NK-92 treated with Interleukin-12 subunit alpha and Interleukin-12 subunit beta, amount 100 ng/mL, for 24 hours (cell line): ENCODE data around the gene LSM5.
A peak's percentile ranks its signal among the peaks of the same experiment; 100 is the strongest.
"Not testable (repeated sequence)": the region's sequence is repeated elsewhere in the genome, so short reads cannot be mapped to it uniquely, and the experiment has no call there.

Experiments used
- DNase-seq: peaks from one replicate; lab custom pipeline; 2025; lab: John Stamatoyannopoulos, UW

The LSM5 gene

GRCh38 chr7:32502728-32503127, 12.5 kb upstream of the LSM5 start:
- DNase-seq: no peak

- no peak for DNase-seq
Observed at GRCh38 chr7:32501522-32501921, 11.3 kb upstream of the LSM5 start.

DNA sequence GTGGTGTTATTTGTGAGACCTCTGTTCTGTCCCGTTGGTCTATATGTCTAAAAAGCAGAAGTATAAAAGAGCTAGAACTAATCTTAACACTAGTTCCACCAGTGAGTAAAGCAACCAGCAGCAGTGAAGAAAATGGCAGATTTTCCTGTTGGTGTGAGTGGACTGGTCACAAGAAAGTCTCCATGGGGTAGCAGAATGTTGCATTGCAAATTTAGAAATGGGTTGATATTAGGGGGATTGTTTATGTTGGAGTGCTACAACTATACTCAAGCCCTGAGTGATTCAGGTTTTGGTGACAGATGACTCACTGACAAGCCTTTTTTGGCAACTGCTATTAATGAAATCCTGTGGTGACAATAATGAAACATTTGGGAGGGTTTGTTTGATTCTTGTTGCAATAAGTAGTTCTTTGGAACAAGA, 10.8 kb upstream of the LSM5 start:
- no peak for DNase-seq

DNA sequence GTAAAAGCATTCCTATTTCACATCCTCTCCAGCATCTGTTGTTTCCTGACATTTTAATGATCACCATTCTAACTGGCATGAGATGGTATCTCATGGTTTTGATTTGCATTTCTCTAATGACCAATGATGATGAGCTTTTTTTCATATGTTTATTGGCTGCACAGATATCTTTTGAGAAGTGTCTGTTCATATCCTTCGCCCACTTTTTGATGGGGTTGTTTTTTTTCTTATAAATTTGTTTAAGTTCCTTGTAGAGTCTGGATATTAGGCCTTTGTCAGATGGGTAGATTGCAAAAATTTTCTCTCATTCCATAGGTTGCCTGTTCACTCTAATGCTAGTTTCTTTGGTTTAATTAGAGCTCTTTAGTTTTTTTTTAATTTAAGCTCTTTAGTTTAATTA, 10.0 kb upstream of the LSM5 start:
- not testable (repeated sequence) for DNase-seq

DNA sequence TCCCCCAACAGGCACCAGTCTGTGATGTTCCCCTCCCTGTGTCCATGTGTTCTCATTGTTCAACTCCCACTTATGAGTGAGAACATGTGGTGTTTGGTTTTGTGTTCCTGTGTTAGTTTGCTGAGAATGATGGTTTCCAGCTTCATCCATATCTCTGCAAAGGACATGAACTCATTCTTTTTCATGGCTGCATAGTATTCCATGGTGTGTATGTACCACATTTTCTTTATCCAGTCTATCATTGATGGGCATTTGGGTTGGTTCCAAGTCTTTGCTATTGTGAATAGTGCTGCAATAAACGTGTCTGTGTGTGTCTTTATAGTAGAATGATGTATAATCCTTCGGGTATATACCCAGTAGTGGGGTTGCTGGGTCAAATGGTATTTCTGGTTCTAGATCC, 9.6 kb upstream of the LSM5 start:
- DNase-seq: not testable (repeated sequence)

- DNase-seq: no peak
Observed at GRCh38 chr7:32496052-32496813, 6.1 kb upstream of the LSM5 start.

DNA sequence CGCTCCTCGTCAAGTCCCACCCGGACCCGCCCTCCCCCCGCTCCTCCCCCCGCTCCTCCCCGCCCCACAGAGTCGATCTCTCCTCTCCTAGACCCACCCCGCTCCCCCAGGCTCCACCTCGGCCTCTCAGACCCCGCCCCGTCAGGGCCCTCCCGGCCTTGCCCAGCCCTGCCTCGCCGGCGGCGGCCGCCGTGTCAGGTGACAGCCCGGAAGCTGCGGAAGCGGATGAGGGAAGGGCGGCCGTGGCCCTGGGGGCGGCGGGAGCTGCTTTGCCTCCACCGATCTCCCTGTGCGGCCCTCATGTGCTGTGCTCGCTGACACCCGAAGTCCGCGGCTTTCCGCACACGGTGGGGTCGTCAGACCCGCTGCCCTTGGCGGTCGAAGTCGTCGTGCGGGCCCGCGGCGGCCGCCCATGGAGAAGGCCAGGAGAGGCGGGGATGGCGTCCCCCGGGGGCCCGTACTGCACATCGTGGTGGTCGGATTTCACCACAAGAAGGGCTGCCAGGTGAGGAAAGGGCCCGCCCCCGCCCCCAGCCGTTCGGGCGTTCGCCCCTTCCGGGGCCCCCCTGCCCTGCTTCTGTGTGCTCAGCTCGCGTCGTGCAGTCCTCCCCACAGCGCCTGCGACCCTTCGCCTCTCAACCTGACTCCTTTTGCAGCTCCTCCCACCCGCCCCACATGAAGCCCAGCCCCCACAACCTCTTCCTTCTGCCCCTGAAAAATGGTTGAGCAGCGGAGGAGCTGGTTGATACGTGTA, 5.3 kb upstream of the LSM5 start, which contains the start of gene AVL9:
Gene AVL9 (plus strand): TSS at position 192 of the 754 bp plus-strand sequence. CDS start 221 bp downstream, at position 413.
- DNase-seq: peak; percentile 98

DNA sequence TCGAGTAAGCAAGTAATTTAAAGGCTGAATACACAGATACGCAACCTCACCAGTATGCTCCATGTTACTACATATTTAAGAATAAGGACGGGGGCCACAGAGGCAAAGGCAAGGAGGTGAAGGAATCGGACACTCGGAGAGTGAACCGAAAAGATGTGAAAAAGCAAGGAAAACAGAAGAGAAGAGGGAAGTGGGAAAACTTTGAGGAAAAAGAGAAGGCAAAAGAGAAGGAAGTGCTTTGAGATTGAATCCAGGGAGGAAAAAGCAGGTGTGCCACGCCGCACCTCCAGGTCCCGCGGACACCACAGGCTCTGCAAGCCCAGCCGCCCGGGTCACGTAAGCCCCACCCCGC, 4.7 kb upstream of the LSM5 start:
- DNase-seq: no peak

DNA sequence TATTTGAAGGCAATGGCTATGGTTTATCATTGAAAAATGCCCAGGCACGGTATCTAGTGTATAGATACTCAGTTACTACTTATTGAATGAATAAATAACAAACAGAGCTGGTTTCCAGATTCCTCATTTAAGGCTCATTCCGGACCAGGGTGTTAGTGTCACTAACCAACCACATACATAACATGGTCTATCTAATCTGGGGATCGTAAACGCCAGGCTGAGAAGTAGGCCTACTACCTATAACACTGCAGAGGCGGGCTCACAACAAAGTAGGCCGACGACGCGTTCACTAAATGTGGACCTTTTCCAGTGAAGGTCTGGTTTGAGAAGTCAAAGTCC, 423 bp downstream of the LSM5 start:
- DNase-seq: no peak

DNA sequence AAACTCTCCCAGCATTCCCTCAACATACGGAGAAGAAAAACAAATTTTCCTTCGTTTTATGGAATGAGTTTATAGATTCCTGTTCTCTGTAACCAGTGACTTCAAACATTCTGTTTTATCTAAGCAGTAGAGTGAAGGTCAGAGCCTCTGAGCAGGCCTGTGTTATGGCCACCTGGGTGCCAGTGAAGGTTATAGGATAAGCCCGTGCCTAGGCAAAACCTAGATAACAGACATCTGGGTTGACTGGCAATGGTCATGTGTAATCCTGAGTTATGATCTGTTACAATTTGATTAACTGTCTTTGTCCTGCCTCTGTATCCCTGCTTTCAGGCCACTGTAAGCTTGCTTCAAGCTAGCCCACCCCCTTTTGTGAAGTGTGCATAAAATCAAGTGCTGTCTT, 8.3 kb downstream of the LSM5 start:
- no peak for DNase-seq

DNA sequence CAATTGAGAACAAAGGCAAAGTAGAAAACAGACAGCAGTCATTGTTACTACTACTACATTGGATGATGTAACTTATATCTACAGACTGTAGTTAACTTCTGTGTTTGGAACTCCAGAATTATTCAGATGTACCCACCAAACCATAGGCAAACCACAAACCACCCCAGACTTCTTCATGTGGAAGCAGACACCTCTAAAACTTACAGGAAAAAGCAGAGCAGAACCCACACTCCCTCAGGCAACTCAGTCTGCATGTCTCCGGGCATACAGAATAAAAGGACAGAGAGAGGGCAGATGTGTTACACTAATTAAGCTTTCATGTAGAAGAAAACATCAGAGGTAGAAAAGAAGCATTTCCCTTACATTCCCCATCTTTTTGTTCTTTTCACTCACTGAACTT, 9.0 kb downstream of the LSM5 start:
- DNase-seq: no peak

DNA sequence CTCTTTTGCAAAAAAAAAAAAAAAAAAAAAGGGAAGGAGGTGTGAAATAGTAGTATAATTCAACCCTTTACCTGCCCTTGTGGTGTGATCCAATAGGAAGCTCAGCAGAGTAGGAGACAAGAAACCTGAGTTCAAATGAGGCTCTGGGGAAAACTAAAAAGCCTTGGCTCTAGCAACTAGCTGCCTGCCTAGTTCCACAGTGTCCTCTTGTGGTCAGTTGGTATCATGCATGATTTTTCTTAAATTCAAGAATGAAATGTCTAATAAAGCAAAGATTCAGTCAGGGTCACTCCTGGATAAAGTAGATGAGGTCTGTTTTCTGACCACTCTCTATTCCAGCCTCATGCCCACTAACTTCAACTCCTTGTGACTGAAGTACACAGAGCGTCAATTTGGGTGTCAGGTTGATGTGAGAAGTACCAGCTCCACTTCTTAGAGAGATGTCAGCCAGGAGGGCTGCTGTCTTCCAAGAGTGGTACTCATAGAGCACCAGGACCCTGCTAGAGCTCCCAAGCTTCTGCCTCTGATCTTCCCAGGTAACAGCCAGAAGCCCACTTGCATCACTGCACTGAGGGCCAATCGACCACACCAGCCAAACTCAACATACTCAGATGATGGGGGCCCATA, 10.5 kb downstream of the LSM5 start:
- no peak for DNase-seq

DNA sequence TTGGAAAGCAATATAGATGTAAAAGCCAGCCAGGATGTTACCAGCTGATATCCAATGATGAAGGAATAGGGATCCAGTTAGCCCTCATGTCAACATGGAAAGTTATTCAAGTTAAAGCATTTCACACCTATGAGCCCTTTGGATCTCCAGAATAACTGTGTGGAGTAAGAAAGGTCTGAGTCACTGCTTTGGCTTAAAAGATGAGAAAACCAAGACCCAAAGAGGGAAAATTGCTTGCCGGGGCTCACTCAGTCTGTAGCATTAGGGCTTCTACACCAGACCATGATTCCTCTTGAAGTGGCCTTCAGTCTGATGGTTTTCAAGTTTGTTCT, 12.6 kb downstream of the LSM5 start:
- no peak for DNase-seq

DNA sequence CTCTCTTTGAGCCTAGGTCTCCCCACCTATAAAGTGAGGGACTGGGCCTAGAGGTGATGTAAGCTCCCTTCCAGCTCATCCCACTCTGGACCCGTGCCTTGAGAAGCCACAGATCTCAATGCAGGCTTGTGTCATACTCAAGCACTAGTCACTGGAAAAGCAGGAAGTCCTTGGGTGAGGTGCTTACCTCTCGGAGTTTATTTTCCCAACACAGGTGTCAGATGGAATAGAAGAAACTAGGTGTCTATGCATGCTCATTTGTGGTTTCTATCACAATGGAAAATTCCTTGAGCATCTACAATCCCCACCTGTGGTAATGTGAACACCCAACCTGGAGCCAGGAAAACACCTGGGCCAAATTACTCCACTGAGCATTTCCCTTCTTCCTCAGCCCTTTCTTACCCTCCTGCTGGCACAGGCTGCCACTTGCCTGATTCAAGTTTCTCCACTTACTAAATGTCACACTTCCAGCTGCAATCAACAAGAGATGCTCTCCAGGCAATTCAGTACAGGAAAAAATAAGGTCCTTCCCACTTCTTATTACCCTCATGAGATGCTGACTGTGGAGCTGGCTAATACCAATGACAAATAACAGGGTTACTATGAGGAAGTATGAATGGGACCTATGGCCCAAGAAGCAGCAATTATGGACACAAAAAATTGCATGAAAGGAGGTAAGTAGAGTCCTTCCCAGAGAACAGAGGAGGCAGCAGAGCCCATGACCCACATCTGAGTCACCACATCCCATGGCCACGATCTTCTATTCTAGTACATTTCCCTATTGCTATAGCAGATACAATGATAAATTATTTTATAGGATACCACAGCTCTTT, 13.1 kb downstream of the LSM5 start:
- DNase-seq: no peak

GRCh38 chr7:32474008-32474407, 16.2 kb downstream of the LSM5 start:
- no peak for DNase-seq

DNA sequence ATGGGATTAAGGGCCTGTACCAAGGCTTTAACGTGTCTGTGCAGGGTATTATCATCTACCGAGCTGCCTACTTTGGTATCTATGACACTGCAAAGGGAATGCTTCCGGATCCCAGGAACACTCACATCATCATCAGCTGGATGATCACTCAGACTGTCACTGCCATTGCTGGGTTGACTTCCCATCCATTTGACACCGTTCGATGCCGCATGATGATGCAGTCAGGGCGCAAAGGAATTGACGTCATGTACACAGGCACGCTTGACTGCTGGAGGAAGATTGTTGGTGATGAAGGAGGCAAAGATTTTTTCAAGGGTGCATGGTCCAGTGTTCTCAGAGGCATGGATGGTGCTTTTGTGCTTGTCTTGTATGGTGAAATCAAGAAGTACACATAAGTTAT, 18.2 kb downstream of the LSM5 start:
- DNase-seq: no peak

- no peak for DNase-seq
Observed at GRCh38 chr7:32470871-32471270, 19.3 kb downstream of the LSM5 start.

DNA sequence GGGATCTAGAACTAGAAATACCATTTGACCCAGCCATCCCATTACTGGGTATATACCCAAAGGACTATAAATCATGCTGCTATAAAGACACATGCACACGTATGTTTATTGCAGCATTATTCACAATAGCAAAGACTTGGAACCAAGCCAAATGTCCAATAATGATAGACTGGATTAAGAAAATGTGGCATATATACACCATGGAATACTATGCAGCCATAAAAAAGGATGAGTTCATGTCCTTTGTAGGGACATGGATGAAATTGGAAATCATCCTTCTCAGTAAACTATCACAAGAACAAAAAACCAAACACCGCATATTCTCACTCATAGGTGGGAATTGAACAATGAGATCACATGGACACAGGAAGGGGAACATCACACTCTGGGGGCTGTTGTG, 20.2 kb downstream of the LSM5 start:
- not testable (repeated sequence) for DNase-seq

GRCh38 chr7:32464641-32465416, 25.4 kb downstream of the LSM5 start:
- not testable (repeated sequence) for DNase-seq

- DNase-seq: no peak
Observed at GRCh38 chr7:32462977-32463376, 27.2 kb downstream of the LSM5 start.

DNA sequence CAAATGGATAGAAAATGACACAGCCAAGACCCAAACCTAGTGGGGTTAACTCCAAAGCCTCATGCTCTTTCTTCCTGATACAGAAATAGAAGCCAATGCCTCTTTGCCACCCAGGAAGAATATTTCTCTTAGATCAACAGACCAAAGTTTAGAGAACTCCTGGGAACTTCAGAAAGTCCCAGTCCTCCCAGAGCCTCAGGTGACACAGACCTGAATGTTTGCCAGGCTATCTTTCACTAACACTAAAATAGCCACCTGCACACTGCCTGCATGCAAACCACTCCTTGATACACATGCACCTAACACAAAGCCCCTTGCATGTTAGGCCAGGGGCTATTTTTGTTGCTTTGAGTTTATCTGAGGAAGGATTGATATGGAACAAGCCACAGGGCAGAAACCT, 27.7 kb downstream of the LSM5 start:
- DNase-seq: no peak

DNA sequence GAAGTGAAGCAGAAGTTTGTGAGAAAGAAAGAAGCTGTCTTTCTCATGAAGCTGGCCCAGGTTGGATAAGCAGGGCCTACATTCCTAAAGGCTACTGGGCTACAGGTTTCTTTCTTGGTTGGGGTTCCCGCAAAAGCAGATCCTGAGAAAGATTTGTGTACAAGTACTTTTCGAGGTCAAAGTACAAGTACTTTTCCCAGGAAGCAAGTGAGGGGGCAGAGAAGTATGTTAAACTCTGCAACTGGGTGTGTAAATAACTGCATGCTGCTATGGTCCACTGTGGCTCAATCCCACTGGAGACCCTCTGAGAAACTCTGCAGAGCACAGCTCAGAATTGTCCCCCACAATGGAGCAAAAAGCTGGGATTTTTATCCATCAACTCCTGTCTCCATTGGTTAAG, 28.7 kb downstream of the LSM5 start:
- DNase-seq: no peak
